Gastrocnemius medialis (tissue), 4 donors: ENCODE measurements around the gene JAG1. TPM values are rescaled to one million over a fixed set of nuclear protein-coding genes. Genes with fewer than 3 reads are reported as not detected.

Source experiments
- ATAC-seq, 2 donors: fragments of 150-250 bp; one replicate each; pipeline ENCODE4 v1.9.1; 2016
- DNase-seq, 2 donors: peaks; one replicate each; pipeline ENCODE4 v3.0.0-alpha.2; 2019
- H3K27ac ChIP-seq, 4 donors: fragments of 200-600 bp; sonication (generic); 1 replicate in 1 of 4; 2 replicates in 3 of 4; pipeline ENCODE4 v1.5.1; 2016 to 2018; ENCODE audit warnings: mild to moderate bottlenecking in 2 of 4, moderate library complexity in 1 of 4
- H3K27me3 ChIP-seq, 3 donors: fragments of 200-600 bp; sonication (generic) in 2 of 3; 1 replicate in 1 of 3; 2 replicates in 2 of 3; pipeline versions ENCODE4 v1.5.1 to v1.6.0; 2016 to 2019; ENCODE audit warnings: mild to moderate bottlenecking in 1 of 3, moderate library complexity in 1 of 3
- H3K36me3 ChIP-seq, 2 donors: fragments of 200-600 bp; sonication (generic) in 1 of 2; one replicate each; pipeline ENCODE4 v1.5.1; 2017 to 2018
- H3K4me1 ChIP-seq, 2 donors: fragments of 200-600 bp; sonication (generic) in 1 of 2; one replicate each; pipeline ENCODE4 v1.5.1; 2016 to 2017; ENCODE audit warnings: mild to moderate bottlenecking in 2 of 2
- H3K4me3 ChIP-seq, 4 donors: fragments of 200-600 bp; sonication (generic) in 3 of 4; 1 replicate in 1 of 4; 2 replicates in 3 of 4; pipeline ENCODE4 v1.5.1; 2016 to 2019; ENCODE audit warnings: mild to moderate bottlenecking in 2 of 4
- H3K9me3 ChIP-seq, 3 donors: fragments of 200-600 bp; sonication (generic) in 2 of 3; 1 replicate in 1 of 3; 2 replicates in 2 of 3; pipeline ENCODE4 v1.5.1; 2016 to 2019
- CTCF ChIP-seq, 5 experiments: fragments of 450-650 bp in 3 of 5; fragments of 200-600 bp in 2 of 5; sonication (generic) in 2 of 5; IDR thresholded peaks in 4 of 5; conservative IDR thresholded peaks in 1 of 5; 1 replicate in 4 of 5; 2 replicates in 1 of 5; pipeline ENCODE4 v1.5.1; 2016 to 2019; ENCODE audit warnings: antibody characterized with exemption in 5 of 5, mild to moderate bottlenecking in 3 of 5, moderate library complexity in 3 of 5
- POLR2A ChIP-seq, 2 donors: fragments of 450-650 bp; IDR thresholded peaks; one replicate each; pipeline ENCODE4 v1.6.1; 2017; ENCODE audit warnings: antibody characterized with exemption in 2 of 2, mild to moderate bottlenecking in 2 of 2, moderate library complexity in 2 of 2
- in situ Hi-C, 4 donors: fragments of 200-750 bp; cut with MboI; loops; one replicate each; pipeline versions ENCODE4 v1.15.0 to v1.8.0; 2017; ENCODE audit warnings: low sequenced_read_pairs in 4 of 4
- intact Hi-C: fragments of 100-400 bp; cut with DNase I; formaldehyde crosslinking; loops from one replicate; pipeline ENCODE4 v1.15.1; 2023; ENCODE audit warnings: low total_unique reads
- total RNA-seq, 4 donors: library from RNA; depleted of rRNA; stranded (reverse); fragments of >200 nt; gene quantifications; one replicate each; pipeline versions ENCODE4 v1.1.0 to v1.2.3, GENCODE V29; 2016

Gene JAG1
- total RNA-seq, 4 donors from 2014 or later = 10.3 to 19.6 (median 13.2) TPM

GRCh38 chr20:10705801-10706459 lies 32.1 kb upstream of the JAG1 start:
- in situ Hi-C loops (no loop called here), intact Hi-C loops (no loop called here)
- ATAC-seq (no peak), DNase-seq (no peak)
- Histone ChIP-seq H3K36me3 (no peaks in the 10 kb centered on the region), H3K27ac (no peak overlapping the region), H3K4me1 (no peaks in the 10 kb centered on the region), H3K4me3 (no peak overlapping the region), H3K27me3 (no peaks in the 10 kb centered on the region), H3K9me3 (no peaks in the 10 kb centered on the region)
- TF ChIP-seq POLR2A (IDR thresholded peaks at IDR 0.05) (no peak), CTCF (IDR thresholded peaks at IDR 0.05 in 4 of 5, conservative IDR thresholded peaks at IDR 0.05 in 1 of 5) (no peak)

GRCh38 chr20:10701607-10702006 lies 27.8 kb upstream of the JAG1 start:
- no peaks in the 10 kb centered on the region for H3K36me3 ChIP-seq
- in situ Hi-C loops = no loop called here
- no peaks in the 10 kb centered on the region for H3K27me3 ChIP-seq
- TF ChIP-seq POLR2A (IDR thresholded peaks at IDR 0.05) (no peak), CTCF (IDR thresholded peaks at IDR 0.05 in 4 of 5, conservative IDR thresholded peaks at IDR 0.05 in 1 of 5) (no peak)
- DNase-seq (no peak), ATAC-seq (no peak)
- H3K4me3 ChIP-seq = no peak overlapping the region
- H3K9me3 ChIP-seq = no peaks in the 10 kb centered on the region
- no peaks in the 10 kb centered on the region for H3K4me1 ChIP-seq
- H3K27ac ChIP-seq = no peak overlapping the region
- intact Hi-C loops = no loop called here

- in situ Hi-C loops = loop anchor here in 1 of 4 donors (25.0 kb wide), 1 partner anchor 837 kb away; no protein-coding TSS in a partner anchor
- intact Hi-C loops = no loop called here
- Histone ChIP-seq H3K4me3 (no peak overlapping the region), H3K36me3 (no peaks in the 10 kb centered on the region), H3K27me3 (no peaks in the 10 kb centered on the region), H3K27ac (no peak overlapping the region), H3K4me1 (no peaks in the 10 kb centered on the region), H3K9me3 (no peaks in the 10 kb centered on the region)
- TF ChIP-seq POLR2A (IDR thresholded peaks at IDR 0.05) (no peak), CTCF (IDR thresholded peaks at IDR 0.05 in 4 of 5, conservative IDR thresholded peaks at IDR 0.05 in 1 of 5) (no peak)
- DNase-seq (no peak), ATAC-seq (no peak)
Observed at GRCh38 chr20:10699941-10700340, 26.1 kb upstream of the JAG1 start.

GRCh38 chr20:10699489-10699888 lies 25.7 kb upstream of the JAG1 start:
- H3K9me3 ChIP-seq = no peaks in the 10 kb centered on the region
- no peak for ATAC-seq
- intact Hi-C loops = no loop called here
- H3K27ac ChIP-seq = no peak overlapping the region
- no peaks in the 10 kb centered on the region for H3K27me3 ChIP-seq
- H3K4me1 ChIP-seq = no peaks in the 10 kb centered on the region
- in situ Hi-C loops = loop anchor here in 1 of 4 donors (25.0 kb wide), 1 partner anchor 838 kb away; no protein-coding TSS in a partner anchor
- no peak overlapping the region for H3K4me3 ChIP-seq
- DNase-seq = no peak
- no peak for TF ChIP-seq POLR2A (IDR thresholded peaks at IDR 0.05)
- no peak for TF ChIP-seq CTCF (IDR thresholded peaks at IDR 0.05 in 4 of 5, conservative IDR thresholded peaks at IDR 0.05 in 1 of 5)
- no peaks in the 10 kb centered on the region for H3K36me3 ChIP-seq
